Large intestine (tissue), 12 donors: ENCODE results near the gene NEK6. TPM values are rescaled to one million over a fixed set of nuclear protein-coding genes. Genes with fewer than 3 reads are reported as not detected.
A peak's percentile ranks its signal among the peaks of the same experiment; 100 is the strongest.

Experiments used
- DNase-seq, 2 donors: peaks; one replicate each; pipeline versions ENCODE4 v3.0.0 to v3.0.0-alpha.2; 2013
- H3K27ac ChIP-seq: one replicate; pipeline ENCODE4 v1.5.1; 2013; ENCODE audit warnings: low read length
- H3K27me3 ChIP-seq: 2 replicates; pipeline ENCODE4 v1.6.1; 2013; ENCODE audit warnings: low read length; ENCODE audit not compliant: control insufficient read depth, insufficient read depth
- H3K36me3 ChIP-seq: 2 replicates; pipeline ENCODE4 v1.6.1; 2013; ENCODE audit warnings: low read length; ENCODE audit not compliant: control insufficient read depth, insufficient read depth
- H3K4me1 ChIP-seq: one replicate; pipeline ENCODE4 v1.6.1; 2013; ENCODE audit warnings: low read length; ENCODE audit not compliant: control insufficient read depth, insufficient read depth
- H3K4me3 ChIP-seq: one replicate; pipeline ENCODE4 v1.5.1; 2013; ENCODE audit warnings: low read length
- H3K9me3 ChIP-seq: one replicate; pipeline ENCODE4 v1.6.1; 2013; ENCODE audit warnings: mild to moderate bottlenecking, low read depth, low read length, moderate library complexity; ENCODE audit not compliant: control insufficient read depth
- WGBS: methylation state at CpG from one replicate; pipeline ENCODE4 v1.1.5; 2013; ENCODE audit warnings: low lambda C conversion rate; ENCODE audit not compliant: insufficient coverage; 5-methylcytosine and 5-hydroxymethylcytosine counted together
- long read RNA-seq, 11 donors: transcript quantifications; one replicate each; lab custom pipeline, GENCODE V29; 2026
- polyA plus RNA-seq: library from polyadenylated mRNA; unstranded; fragments of 120-200 nt; gene quantifications from one replicate; pipeline ENCODE4 v1.2.1, GENCODE V29; 2013

The NEK6 gene
- polyA plus RNA-seq: 28.2 TPM
- long read RNA-seq, donor 1, transcript NEK6-201 (10 exons, 3,447 nt): major isoform, 10 of 11 reads
- long read RNA-seq, donor 1, partial matches to known transcripts: 0 of 11 reads
- long read RNA-seq, donor 1, other reads (novel, unspliced or antisense): 0 of 11 reads
- long read RNA-seq, donor 2, transcript NEK6-201 (10 exons, 3,447 nt): major isoform, 10 of 344 reads
- long read RNA-seq, donor 2, partial matches to known transcripts: 208 of 344 reads
- long read RNA-seq, donor 2, other reads (novel, unspliced or antisense): 125 of 344 reads
- long read RNA-seq, donor 3: 0 reads
- long read RNA-seq, donor 4, partial matches to known transcripts: 0 of 2 reads
- long read RNA-seq, donor 4, other reads (novel, unspliced or antisense): 0 of 2 reads
- long read RNA-seq, donor 5, transcript NEK6-201 (10 exons, 3,447 nt): major isoform, 6 of 146 reads
- long read RNA-seq, donor 5, partial matches to known transcripts: 65 of 146 reads
- long read RNA-seq, donor 5, other reads (novel, unspliced or antisense): 75 of 146 reads
- long read RNA-seq, donor 6, transcript NEK6-201 (10 exons, 3,447 nt): major isoform, 15 of 16 reads
- long read RNA-seq, donor 6, partial matches to known transcripts: 0 of 16 reads
- long read RNA-seq, donor 6, other reads (novel, unspliced or antisense): 0 of 16 reads
- long read RNA-seq, donor 7, transcript NEK6-201 (10 exons, 3,447 nt): major isoform, 9 of 10 reads
- long read RNA-seq, donor 7, partial matches to known transcripts: 0 of 10 reads
- long read RNA-seq, donor 7, other reads (novel, unspliced or antisense): 0 of 10 reads
- long read RNA-seq, donor 8, transcript NEK6-201 (10 exons, 3,447 nt): major isoform, 10 of 275 reads
- long read RNA-seq, donor 8, partial matches to known transcripts: 139 of 275 reads
- long read RNA-seq, donor 8, other reads (novel, unspliced or antisense): 125 of 275 reads
- long read RNA-seq, donor 9, transcript NEK6-201 (10 exons, 3,447 nt): major isoform, 8 of 261 reads
- long read RNA-seq, donor 9, partial matches to known transcripts: 79 of 261 reads
- long read RNA-seq, donor 9, other reads (novel, unspliced or antisense): 171 of 261 reads
- long read RNA-seq, donor 10, transcript NEK6-201 (10 exons, 3,447 nt): major isoform, 14 of 241 reads
- long read RNA-seq, donor 10, partial matches to known transcripts: 108 of 241 reads
- long read RNA-seq, donor 10, other reads (novel, unspliced or antisense): 116 of 241 reads
- long read RNA-seq, donor 11, partial matches to known transcripts: 75 of 157 reads
- long read RNA-seq, donor 11, other reads (novel, unspliced or antisense): 77 of 157 reads

- Histone ChIP-seq H3K27me3 (no peaks in the 10 kb centered on the region), H3K27ac (peak within 1 kb of the TSS; percentile 78), H3K4me1 (peaks cover 15% of the 10 kb centered on the region), H3K4me3 (peak within 1 kb of the TSS; percentile 89), H3K36me3 (no peaks in the 10 kb centered on the region), H3K9me3 (no peaks in the 10 kb centered on the region)
- DNase-seq: peak in 1 of 2 donors; percentile 72
- no CpG with 5 or more reads among the region's 116 CpGs for WGBS
Measured at GRCh38 chr9:124257844-124258606, at the start of gene NEK6. NEK6 (plus strand) TSS chr9:124257949; CDS start chr9:124301965, 44,016 bp downstream.

GRCh38 chr9:124208571-124208970 is 49.2 kb upstream of the NEK6 start:
- WGBS: no CpG with 5 or more reads among the region's 3 CpGs
- H3K4me1 ChIP-seq: no peaks in the 10 kb centered on the region
- H3K36me3 ChIP-seq: no peaks in the 10 kb centered on the region
- no peaks in the 10 kb centered on the region for H3K27me3 ChIP-seq
- H3K9me3 ChIP-seq: no peaks in the 10 kb centered on the region
- H3K27ac ChIP-seq: no peak overlapping the region
- DNase-seq: no peak
- no peak overlapping the region for H3K4me3 ChIP-seq

- DNase-seq: no peak
- Histone ChIP-seq H3K9me3 (no peaks in the 10 kb centered on the region), H3K27ac (no peak overlapping the region), H3K27me3 (no peaks in the 10 kb centered on the region), H3K4me3 (no peak overlapping the region), H3K4me1 (no peaks in the 10 kb centered on the region), H3K36me3 (no peaks in the 10 kb centered on the region)
- no CpG with 5 or more reads among the region's 7 CpGs for WGBS
Measured at GRCh38 chr9:124209279-124209678, 48.5 kb upstream of the NEK6 start.

GRCh38 chr9:124209774-124210173 is 48.0 kb upstream of the NEK6 start:
- no peak for DNase-seq
- Histone ChIP-seq H3K4me1 (no peaks in the 10 kb centered on the region), H3K36me3 (no peaks in the 10 kb centered on the region), H3K4me3 (no peak overlapping the region), H3K9me3 (no peaks in the 10 kb centered on the region), H3K27ac (no peak overlapping the region), H3K27me3 (no peaks in the 10 kb centered on the region)
- WGBS: no CpG with 5 or more reads among the region's 2 CpGs

- H3K36me3 ChIP-seq: no peaks in the 10 kb centered on the region
Measured at GRCh38 chr9:124210697-124211096, 47.1 kb upstream of the NEK6 start.

GRCh38 chr9:124212381-124213050 is 45.2 kb upstream of the NEK6 start:
- H3K36me3 ChIP-seq: no peaks in the 10 kb centered on the region
- no peak overlapping the region for H3K27ac ChIP-seq
- DNase-seq: no peak
- no peaks in the 10 kb centered on the region for H3K9me3 ChIP-seq
- H3K4me3 ChIP-seq: no peak overlapping the region
- 84% methylated on average over 3 of the region's 12 CpGs for WGBS
- H3K4me1 ChIP-seq: no peaks in the 10 kb centered on the region
- no peaks in the 10 kb centered on the region for H3K27me3 ChIP-seq

More at GRCh38 chr9:124210697-124211096, 47.1 kb upstream of the NEK6 start:
- WGBS: 81% methylated on average over 2 of the region's 3 CpGs
- Histone ChIP-seq H3K27ac (no peak overlapping the region), H3K4me3 (no peak overlapping the region), H3K4me1 (no peaks in the 10 kb centered on the region), H3K27me3 (no peaks in the 10 kb centered on the region), H3K9me3 (no peaks in the 10 kb centered on the region)
- DNase-seq: no peak

- Histone ChIP-seq H3K4me3 (no peak overlapping the region), H3K4me1 (peaks cover 2% of the 10 kb centered on the region), H3K36me3 (no peaks in the 10 kb centered on the region), H3K27me3 (no peaks in the 10 kb centered on the region), H3K9me3 (no peaks in the 10 kb centered on the region), H3K27ac (no peak overlapping the region)
- no peak for DNase-seq
- WGBS: no CpG with 5 or more reads among the region's 12 CpGs
Measured at GRCh38 chr9:124213396-124213795, 44.4 kb upstream of the NEK6 start.

GRCh38 chr9:124214116-124214515 is 43.6 kb upstream of the NEK6 start:
- Histone ChIP-seq H3K9me3 (no peaks in the 10 kb centered on the region), H3K27me3 (no peaks in the 10 kb centered on the region), H3K36me3 (no peaks in the 10 kb centered on the region), H3K4me3 (no peak overlapping the region), H3K4me1 (peaks cover 9% of the 10 kb centered on the region), H3K27ac (no peak overlapping the region)
- WGBS: 100% methylated on average over 1 of the region's 8 CpGs
- no peak for DNase-seq

- Histone ChIP-seq H3K36me3 (no peaks in the 10 kb centered on the region), H3K4me1 (peaks cover 9% of the 10 kb centered on the region), H3K9me3 (no peaks in the 10 kb centered on the region), H3K27me3 (no peaks in the 10 kb centered on the region), H3K27ac (no peak overlapping the region), H3K4me3 (no peak overlapping the region)
- WGBS: no CpG with 5 or more reads among the region's 11 CpGs
- no peak for DNase-seq
Measured at GRCh38 chr9:124214596-124215367, 43.0 kb upstream of the NEK6 start.
